Measurements from ENCODE around the gene DHX15.

DHX15 gene

GRCh38 chr4:24482871-24483270 lies 101.5 kb downstream of the DHX15 start:
- DNase-seq (ENCODE audit: low read depth) = no peak

- peak; percentile 53 for DNase-seq (ENCODE audit: low read depth)
These were observed 106.4 kb downstream of the DHX15 start for GRCh38 chr4:24477919-24478318.

Data from ELR (cell line).